Activated CD8-positive, alpha-beta memory T cell treated with anti-CD3 and anti-CD28 coated beads for 36 hours (primary cell): Measurements from ENCODE around the gene TPSB2. TPM values are rescaled to one million over a fixed set of nuclear protein-coding genes. Genes with fewer than 3 reads are reported as not detected.
"Not testable (repeated sequence)": the region's sequence is repeated elsewhere in the genome, so short reads cannot be mapped to it uniquely, and the experiment has no call there.

ENCODE experiments used
- CTCF ChIA-PET: fragments of 350-600 bp; sonication (Branson Sonifier 250); formaldehyde crosslinking; loops from one replicate; lab custom pipeline; 2021; ENCODE audit warnings: antibody characterized with exemption; lab: Charles Lee
- POLR2A ChIA-PET: fragments of 350-600 bp; sonication (Branson Sonifier 250); formaldehyde crosslinking; loops from one replicate; lab custom pipeline; 2021; ENCODE audit warnings: antibody characterized with exemption; lab: Charles Lee
- total RNA-seq, 2 experiments: library from RNA; stranded (reverse); gene quantifications; one replicate each; pipeline ENCODE4 v1.2.3, GENCODE V29; 2021

Gene TPSB2
- total RNA-seq, result not detected

GRCh38 chr16:1230084-1230470 lies at the start of gene TPSB2:
TPSB2 (minus strand) TSS chr16:1230184; CDS start chr16:1229951, 233 bp downstream.
- CTCF ChIA-PET, POLR2A ChIA-PET: not testable (repeated sequence)

GRCh38 chr16:1279081-1279944 lies 49.3 kb upstream of the TPSB2 start:
- POLR2A ChIA-PET, result no interaction called here
- CTCF ChIA-PET, result no interaction called here

- ChIA-PET POLR2A (no interaction called here), CTCF (no interaction called here)
Observed at GRCh38 chr16:1278477-1278876, 48.5 kb upstream of the TPSB2 start.

- POLR2A ChIA-PET, result no interaction called here
- CTCF ChIA-PET, result no interaction called here
Observed at GRCh38 chr16:1277617-1278282, 47.8 kb upstream of the TPSB2 start.

DNA sequence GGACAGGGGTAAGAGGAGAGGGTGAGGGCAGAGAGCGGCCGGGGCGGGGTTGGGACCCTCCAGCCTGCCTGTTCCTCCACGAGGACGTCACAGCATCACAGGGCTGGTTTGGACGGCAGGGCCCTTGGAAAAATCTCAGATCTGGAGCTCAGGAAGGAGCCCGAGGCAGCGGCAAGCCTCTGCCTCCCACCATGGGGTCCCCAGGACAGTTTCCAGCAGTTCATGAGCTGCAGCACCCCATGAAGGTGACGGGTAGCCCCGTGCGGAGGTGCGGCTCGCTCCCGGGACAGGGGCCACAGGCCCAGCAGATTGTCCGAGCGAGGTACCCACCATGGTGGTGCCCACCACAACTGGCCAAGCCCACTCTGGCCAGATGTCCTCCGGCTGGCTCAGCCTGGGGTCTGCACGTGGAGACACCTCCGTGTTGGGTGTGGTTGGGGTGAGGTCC lies 47.2 kb upstream of the TPSB2 start:
- CTCF ChIA-PET, result no interaction called here
- POLR2A ChIA-PET, result no interaction called here

GRCh38 chr16:1276580-1276878 lies 46.5 kb upstream of the TPSB2 start:
- CTCF ChIA-PET, result no interaction called here
- POLR2A ChIA-PET, result no interaction called here

DNA sequence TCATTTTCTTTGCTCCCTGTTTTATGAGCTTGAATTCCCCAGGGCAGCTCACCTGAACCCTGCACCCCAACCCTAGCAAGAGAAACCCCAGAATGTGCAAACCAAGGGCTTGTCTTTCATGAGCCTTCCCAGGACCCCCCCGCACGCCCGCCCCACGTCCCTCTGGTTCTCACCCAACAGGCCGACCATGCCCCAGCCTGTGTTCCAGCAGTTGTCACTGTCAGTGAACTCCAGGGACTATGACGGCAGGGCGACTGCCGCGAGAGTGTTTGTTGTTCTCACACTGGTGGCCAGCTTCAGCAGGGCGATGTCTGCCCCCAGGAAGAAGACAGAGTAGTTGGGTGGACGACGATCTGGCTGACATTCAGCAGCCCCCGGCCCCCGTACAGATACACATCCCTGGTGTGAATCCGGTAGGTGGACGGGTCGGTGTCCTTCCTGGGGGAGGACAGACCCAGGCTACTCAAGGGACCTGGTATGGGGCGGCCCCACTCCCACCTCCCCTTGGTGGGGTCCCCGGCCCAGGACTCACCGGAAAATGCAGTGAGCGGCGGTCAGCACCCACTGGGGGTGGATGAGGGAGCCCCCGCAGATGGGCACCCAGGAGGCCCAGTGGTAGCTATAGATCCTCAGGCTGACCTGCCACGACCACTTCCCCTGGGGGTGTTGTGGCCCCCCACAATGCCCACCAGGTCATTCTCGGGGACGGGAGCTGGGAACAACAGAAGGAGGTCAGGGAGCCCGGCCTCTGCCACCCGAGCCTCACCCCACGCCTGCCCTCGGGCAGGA lies 46.0 kb upstream of the TPSB2 start:
- ChIA-PET POLR2A (no interaction called here), CTCF (no interaction called here)

GRCh38 chr16:1274767-1275166 lies 44.8 kb upstream of the TPSB2 start:
- ChIA-PET CTCF (no interaction called here), POLR2A (no interaction called here)

- CTCF ChIA-PET, result no interaction called here
- POLR2A ChIA-PET, result no interaction called here
Observed at GRCh38 chr16:1273816-1274215, 43.8 kb upstream of the TPSB2 start.

DNA sequence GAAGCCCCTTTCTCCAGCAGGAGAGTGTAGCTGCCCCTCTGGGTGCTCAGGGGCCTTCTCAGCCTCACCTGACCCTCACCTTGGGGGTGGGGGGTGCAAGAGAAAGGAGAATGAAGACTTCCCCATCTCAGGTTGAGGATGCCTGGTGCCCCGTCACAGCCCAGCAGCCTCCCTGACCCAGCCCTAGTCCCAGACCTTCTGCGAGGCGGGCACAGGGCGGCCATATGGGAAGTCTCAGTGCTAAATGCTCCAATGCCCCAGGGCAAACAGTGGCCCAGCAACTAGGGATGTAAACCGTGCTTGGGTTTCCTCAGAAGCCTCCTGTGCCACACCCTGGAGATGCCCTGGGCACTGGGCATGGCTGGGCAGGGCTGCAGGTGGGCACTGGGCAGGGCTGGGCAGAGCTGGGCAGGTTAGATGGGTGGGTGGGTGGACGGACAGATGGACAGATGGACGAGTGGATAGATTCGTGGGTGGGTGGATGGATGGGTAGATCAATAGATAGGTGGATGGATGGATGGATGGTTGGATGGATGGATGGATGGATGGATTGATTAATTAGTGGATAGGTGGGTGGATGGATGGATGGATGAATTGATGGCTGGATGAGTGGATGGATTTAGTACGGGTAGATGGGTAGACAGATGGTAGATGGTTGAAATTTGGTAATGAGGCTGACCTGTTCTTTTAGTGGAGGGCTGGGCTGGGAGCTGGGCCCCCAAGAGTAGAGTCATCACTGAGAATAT lies 42.6 kb upstream of the TPSB2 start:
- ChIA-PET CTCF (no interaction called here), POLR2A (no interaction called here)

DNA sequence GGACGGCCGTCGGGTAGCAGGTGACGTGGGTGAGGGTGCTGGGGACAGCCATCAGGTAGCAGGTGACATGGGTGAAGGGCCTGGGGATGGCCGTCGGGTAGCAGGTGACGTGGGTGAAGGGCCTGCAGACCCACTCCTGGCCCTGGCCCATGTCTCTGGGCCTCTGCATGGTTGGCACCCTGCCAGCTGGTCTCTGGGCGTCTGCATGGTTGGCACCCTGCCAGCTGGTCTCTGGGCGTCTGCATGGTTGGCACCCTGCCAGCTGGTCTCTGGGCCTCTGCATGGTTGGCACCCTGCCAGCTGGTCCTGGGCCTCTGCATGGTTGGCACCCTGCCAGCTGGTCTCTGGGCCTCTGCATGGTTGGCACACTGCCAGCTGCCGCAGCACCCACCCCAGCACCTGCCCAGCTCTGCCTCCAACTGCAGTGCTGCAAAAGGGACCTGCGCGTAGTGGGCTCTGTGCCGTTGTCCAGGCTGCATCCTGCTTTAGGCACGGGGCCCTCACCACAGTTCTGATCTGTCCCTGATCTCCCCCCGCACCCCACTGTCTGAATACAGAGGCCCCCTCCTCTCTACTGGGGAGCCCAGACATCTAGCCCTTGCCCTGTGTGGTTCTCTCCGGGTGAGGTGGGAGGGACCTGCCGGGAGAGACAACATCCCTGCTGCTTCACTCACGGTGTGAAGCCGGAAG lies 41.9 kb upstream of the TPSB2 start:
- POLR2A ChIA-PET, CTCF ChIA-PET: not testable (repeated sequence)

DNA sequence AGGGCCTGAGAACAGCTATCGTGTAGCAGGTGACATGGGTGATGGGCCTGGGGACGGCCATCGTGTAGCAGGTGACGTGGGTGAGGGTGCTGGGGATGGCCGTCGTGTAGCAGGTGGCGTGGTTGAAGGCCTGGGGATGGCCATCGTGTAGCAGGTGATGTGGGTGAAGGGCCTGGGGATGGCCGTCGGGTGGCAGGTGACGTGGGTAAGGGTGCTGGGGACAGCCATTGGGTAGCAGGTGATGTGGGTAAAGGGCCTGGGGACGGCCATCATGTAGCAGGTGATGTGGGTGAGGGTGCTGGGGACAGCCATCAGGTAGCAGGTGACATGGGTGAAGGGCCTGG lies 41.4 kb upstream of the TPSB2 start:
- ChIA-PET CTCF (no interaction called here), POLR2A (no interaction called here)

- POLR2A ChIA-PET, result not testable (repeated sequence)
- CTCF ChIA-PET, result interaction anchor here (0.7 kb wide), 1 partner anchor 124 kb away, joined by 3 read pairs; no protein-coding TSS in a partner anchor
Observed at GRCh38 chr16:1269418-1269817, 39.4 kb upstream of the TPSB2 start.

DNA sequence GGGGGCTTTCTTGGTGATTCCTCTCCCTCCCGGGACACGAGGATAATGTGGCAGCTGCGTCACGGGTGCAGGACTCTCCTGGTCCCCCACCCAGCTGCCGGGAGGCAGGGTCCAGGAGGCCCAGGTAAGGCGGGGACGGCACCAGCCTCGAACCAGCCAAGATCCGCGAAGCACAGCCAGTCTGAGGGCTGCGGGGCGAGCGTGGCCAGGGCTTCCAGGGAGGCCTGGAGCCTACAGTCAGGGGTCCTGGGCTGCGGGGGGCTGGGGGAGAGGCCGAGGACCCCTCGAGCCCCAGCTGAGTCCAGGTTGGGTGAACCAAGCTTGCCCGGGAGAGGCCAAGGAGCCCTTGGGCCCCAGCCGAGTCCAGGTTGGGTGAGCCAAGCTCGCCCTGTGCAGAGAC lies 35.8 kb upstream of the TPSB2 start:
- CTCF ChIA-PET, result no interaction called here
- POLR2A ChIA-PET, result no interaction called here

- POLR2A ChIA-PET, result no interaction called here
- CTCF ChIA-PET, result no interaction called here
Observed at GRCh38 chr16:1265090-1265630, 35.2 kb upstream of the TPSB2 start.

DNA sequence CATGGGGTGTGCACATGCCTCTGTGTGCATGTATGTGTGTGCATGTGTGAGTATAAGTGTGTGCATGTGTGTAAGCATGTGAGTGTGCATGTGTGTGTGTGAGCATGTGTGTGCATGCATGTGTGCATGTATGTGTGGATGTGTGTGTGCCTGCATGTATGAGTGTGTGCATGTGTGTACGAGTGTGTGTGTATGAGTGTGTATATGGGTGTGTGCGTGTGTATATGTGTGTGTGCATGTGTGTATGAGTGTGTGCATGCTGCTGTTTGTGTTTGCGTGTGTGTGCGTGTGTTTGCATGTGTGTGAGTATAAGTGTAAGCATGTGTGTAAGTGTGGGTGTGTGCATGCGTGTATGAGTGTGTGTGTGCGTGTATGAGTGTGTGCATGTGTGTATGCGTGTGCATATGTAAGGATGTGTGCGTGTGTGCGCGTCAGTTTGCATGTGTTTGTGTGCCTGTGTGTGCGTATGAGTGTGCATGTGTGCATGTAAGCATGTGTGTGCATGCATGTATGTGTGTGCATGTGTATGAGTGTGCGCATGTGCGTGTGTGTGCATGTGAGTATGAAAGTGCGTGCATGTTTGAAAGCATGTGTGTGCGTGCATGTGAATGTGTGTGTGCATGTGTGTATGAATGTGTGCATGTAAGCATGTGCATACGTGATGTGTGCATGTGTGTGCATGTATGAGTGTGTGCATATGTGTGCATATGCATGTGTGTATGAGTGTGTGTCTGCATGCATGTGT lies 34.5 kb upstream of the TPSB2 start:
- ChIA-PET POLR2A (no interaction called here), CTCF (no interaction called here)

- POLR2A ChIA-PET, result no interaction called here
- CTCF ChIA-PET, result no interaction called here
Observed at GRCh38 chr16:1263591-1264344, 33.8 kb upstream of the TPSB2 start.

DNA sequence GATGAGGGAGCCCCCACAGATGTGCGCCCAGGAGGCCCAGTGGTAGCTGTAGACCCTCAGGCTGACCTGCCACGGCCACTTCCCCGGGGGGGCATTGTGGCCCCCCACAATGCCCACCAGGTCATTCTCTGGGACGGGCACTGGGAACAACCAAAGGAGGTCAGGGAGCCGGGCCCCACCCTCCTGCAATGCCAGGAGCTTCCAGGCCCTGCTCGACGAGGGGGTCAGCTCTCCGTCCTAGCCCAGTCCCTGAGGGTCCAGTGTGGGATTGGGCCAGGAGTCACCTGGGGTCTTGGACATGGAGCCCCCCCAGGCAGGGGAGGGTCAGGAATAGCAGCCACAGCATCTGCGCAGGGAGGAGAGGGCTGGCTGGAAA lies 32.9 kb upstream of the TPSB2 start:
- POLR2A ChIA-PET, result no interaction called here
- CTCF ChIA-PET, result no interaction called here
